ENCODE measurements around the gene FRMPD1. TPM values are rescaled to one million over a fixed set of nuclear protein-coding genes. Genes with fewer than 3 reads are reported as not detected.

Gene FRMPD1
- total and polyA plus RNA-seq, 10 of the 15 experiments (the other 5 are each of a cell fraction or from before 2014, with no cell fraction given), result 0.01 to 0.08 (median 0.05) TPM; not detected in 6

DNA sequence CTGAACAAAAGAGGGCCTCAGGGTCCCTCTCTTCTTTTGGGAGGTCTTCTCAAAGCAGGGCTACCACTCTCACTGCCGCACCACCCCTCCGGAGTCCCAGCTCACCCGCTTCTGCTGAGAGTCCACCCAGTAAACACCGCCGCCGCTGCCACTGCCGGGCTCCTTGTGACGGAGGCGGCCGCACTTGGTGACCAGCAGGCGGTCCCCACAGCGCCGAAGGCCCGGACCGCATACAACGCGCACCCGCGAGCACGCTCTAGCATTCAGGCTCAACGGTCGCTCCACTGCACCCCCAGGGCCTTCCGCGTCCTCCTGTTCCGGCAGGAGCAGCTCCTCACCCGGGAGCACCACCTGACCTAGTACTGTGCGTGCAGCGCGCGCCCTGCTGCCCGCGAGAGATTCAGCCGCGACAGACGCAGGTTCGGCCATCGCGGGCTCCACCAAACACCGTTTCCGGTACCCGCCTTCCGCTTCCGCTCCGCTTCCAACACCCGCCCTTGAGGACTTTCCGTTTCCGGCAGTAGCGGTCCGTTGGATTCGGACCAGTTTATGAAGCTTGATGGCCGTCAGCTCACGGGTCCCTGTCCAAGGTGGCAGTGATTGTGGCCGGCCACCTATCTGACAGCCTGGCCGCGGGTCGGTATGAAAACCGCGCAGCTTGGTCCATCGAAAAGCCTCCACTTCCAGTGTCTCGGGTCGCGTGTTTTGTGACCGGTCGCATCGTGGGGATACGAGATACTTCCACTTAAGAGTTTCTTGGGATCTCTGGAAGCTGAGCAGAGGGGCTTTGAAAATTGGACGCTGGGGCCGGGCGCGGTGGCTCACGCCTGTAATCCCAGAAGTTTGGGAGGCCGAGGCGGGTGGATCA, 134.1 kb downstream of the FRMPD1 start, which contains the start of gene EXOSC3 (continued):
- TF ChIP-seq, protein P1, sequence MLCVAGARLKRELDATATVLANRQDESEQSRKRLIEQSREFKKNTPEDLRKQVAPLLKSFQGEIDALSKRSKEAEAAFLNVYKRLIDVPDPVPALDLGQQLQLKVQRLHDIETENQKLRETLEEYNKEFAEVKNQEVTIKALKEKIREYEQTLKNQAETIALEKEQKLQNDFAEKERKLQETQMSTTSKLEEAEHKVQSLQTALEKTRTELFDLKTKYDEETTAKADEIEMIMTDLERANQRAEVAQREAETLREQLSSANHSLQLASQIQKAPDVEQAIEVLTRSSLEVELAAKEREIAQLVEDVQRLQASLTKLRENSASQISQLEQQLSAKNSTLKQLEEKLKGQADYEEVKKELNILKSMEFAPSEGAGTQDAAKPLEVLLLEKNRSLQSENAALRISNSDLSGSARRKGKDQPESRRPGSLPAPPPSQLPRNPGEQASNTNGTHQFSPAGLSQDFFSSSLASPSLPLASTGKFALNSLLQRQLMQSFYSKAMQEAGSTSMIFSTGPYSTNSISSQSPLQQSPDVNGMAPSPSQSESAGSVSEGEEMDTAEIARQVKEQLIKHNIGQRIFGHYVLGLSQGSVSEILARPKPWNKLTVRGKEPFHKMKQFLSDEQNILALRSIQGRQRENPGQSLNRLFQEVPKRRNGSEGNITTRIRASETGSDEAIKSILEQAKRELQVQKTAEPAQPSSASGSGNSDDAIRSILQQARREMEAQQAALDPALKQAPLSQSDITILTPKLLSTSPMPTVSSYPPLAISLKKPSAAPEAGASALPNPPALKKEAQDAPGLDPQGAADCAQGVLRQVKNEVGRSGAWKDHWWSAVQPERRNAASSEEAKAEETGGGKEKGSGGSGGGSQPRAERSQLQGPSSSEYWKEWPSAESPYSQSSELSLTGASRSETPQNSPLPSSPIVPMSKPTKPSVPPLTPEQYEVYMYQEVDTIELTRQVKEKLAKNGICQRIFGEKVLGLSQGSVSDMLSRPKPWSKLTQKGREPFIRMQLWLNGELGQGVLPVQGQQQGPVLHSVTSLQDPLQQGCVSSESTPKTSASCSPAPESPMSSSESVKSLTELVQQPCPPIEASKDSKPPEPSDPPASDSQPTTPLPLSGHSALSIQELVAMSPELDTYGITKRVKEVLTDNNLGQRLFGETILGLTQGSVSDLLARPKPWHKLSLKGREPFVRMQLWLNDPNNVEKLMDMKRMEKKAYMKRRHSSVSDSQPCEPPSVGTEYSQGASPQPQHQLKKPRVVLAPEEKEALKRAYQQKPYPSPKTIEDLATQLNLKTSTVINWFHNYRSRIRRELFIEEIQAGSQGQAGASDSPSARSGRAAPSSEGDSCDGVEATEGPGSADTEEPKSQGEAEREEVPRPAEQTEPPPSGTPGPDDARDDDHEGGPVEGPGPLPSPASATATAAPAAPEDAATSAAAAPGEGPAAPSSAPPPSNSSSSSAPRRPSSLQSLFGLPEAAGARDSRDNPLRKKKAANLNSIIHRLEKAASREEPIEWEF (IDR thresholded peaks at IDR 0.05; ENCODE audit: insufficient replicate concordance, low read depth, low read length), result no peak
- TF ChIP-seq TCF3 (IDR thresholded peaks at IDR 0.05; ENCODE audit: borderline replicate concordance, insufficient read depth, low read depth, low read length) (no peak), RB1 (IDR thresholded peaks at IDR 0.05; ENCODE audit: borderline replicate concordance) (peak; percentile 85; the same call in 1 of the 2 replicates), KLF5 (IDR thresholded peaks at IDR 0.05; ENCODE audit: partially characterized antibody) (peak; percentile 82), MYC (IDR thresholded peaks at IDR 0.05; ENCODE audit: insufficient read depth, insufficient read length, insufficient replicate concordance, low read length, severe bottlenecking) (peak; percentile 81), ZNF217 (IDR thresholded peaks at IDR 0.05) (no peak), JUND (IDR thresholded peaks at IDR 0.05; ENCODE audit: low read depth, low read length) (no peak), RUNX3 (IDR thresholded peaks at IDR 0.05; ENCODE audit: low read length) (no peak; the same call in 1 of the 2 replicates), ATF7 (IDR thresholded peaks at IDR 0.05; ENCODE audit: low read depth) (peak; percentile 26; the same call in 1 of the 2 replicates), CBX5 (IDR thresholded peaks at IDR 0.05; ENCODE audit: low read depth) (peak; percentile 62; the same call in 1 of the 2 replicates), ASH2L (IDR thresholded peaks at IDR 0.05; ENCODE audit: borderline replicate concordance, low read depth) (0 out of 2 replicates have a peak, but pooled peaks have one; percentile 73)
- TF ChIP-seq, protein P2, sequence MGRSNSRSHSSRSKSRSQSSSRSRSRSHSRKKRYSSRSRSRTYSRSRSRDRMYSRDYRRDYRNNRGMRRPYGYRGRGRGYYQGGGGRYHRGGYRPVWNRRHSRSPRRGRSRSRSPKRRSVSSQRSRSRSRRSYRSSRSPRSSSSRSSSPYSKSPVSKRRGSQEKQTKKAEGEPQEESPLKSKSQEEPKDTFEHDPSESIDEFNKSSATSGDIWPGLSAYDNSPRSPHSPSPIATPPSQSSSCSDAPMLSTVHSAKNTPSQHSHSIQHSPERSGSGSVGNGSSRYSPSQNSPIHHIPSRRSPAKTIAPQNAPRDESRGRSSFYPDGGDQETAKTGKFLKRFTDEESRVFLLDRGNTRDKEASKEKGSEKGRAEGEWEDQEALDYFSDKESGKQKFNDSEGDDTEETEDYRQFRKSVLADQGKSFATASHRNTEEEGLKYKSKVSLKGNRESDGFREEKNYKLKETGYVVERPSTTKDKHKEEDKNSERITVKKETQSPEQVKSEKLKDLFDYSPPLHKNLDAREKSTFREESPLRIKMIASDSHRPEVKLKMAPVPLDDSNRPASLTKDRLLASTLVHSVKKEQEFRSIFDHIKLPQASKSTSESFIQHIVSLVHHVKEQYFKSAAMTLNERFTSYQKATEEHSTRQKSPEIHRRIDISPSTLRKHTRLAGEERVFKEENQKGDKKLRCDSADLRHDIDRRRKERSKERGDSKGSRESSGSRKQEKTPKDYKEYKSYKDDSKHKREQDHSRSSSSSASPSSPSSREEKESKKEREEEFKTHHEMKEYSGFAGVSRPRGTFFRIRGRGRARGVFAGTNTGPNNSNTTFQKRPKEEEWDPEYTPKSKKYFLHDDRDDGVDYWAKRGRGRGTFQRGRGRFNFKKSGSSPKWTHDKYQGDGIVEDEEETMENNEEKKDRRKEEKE (IDR thresholded peaks at IDR 0.05), result no peak
- TF ChIP-seq, protein P3, sequence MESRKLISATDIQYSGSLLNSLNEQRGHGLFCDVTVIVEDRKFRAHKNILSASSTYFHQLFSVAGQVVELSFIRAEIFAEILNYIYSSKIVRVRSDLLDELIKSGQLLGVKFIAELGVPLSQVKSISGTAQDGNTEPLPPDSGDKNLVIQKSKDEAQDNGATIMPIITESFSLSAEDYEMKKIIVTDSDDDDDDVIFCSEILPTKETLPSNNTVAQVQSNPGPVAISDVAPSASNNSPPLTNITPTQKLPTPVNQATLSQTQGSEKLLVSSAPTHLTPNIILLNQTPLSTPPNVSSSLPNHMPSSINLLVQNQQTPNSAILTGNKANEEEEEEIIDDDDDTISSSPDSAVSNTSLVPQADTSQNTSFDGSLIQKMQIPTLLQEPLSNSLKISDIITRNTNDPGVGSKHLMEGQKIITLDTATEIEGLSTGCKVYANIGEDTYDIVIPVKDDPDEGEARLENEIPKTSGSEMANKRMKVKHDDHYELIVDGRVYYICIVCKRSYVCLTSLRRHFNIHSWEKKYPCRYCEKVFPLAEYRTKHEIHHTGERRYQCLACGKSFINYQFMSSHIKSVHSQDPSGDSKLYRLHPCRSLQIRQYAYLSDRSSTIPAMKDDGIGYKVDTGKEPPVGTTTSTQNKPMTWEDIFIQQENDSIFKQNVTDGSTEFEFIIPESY (IDR thresholded peaks at IDR 0.05), result no peak
- TF ChIP-seq, protein P4, sequence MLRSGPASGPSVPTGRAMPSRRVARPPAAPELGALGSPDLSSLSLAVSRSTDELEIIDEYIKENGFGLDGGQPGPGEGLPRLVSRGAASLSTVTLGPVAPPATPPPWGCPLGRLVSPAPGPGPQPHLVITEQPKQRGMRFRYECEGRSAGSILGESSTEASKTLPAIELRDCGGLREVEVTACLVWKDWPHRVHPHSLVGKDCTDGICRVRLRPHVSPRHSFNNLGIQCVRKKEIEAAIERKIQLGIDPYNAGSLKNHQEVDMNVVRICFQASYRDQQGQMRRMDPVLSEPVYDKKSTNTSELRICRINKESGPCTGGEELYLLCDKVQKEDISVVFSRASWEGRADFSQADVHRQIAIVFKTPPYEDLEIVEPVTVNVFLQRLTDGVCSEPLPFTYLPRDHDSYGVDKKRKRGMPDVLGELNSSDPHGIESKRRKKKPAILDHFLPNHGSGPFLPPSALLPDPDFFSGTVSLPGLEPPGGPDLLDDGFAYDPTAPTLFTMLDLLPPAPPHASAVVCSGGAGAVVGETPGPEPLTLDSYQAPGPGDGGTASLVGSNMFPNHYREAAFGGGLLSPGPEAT (IDR thresholded peaks at IDR 0.05; ENCODE audit: low read depth), result peak; percentile 97

Measured in GM12878 (cell line).